G401 (cell line): ENCODE measurements around the gene GPRC5C. TPM values are rescaled to one million over a fixed set of nuclear protein-coding genes. Genes with fewer than 3 reads are reported as not detected.

Experiments used
- DNase-seq: peaks from one replicate; pipeline ENCODE4 v3.0.0-alpha.2; 2015; ENCODE audit warnings: low spot score
- in situ Hi-C: cut with HindIII; loops from 2 replicates; pipeline ENCODE4 v1.10.0; 2016; ENCODE audit warnings: low sequenced_read_pairs, mixed read lengths
- total RNA-seq: library from RNA; depleted of rRNA; stranded (reverse); fragments of >200 nt; shearing (Covaris generic); gene quantifications from 2 replicates; pipeline ENCODE4 v1.2.3, GENCODE V29; 2014

The GPRC5C gene
- total RNA-seq, 1 experiment from 2014 or later: 9.4 TPM

- peak; percentile 24 for DNase-seq
- in situ Hi-C loops: no loop called here
Observed at GRCh38 chr17:74448756-74449155, 16.9 kb downstream of the GPRC5C start.

- in situ Hi-C loops: no loop called here
Observed at GRCh38 chr17:74449306-74449705, 17.4 kb downstream of the GPRC5C start.

GRCh38 chr17:74449773-74450172, 17.9 kb downstream of the GPRC5C start:
- peak; percentile 51 for DNase-seq
- in situ Hi-C loops: no loop called here

More at GRCh38 chr17:74449306-74449705, 17.4 kb downstream of the GPRC5C start:
- peak; percentile 47 for DNase-seq

GRCh38 chr17:74450231-74450630, 18.3 kb downstream of the GPRC5C start:
- in situ Hi-C loops: no loop called here
- peak; percentile 25 for DNase-seq

GRCh38 chr17:74450925-74451403, 19.1 kb downstream of the GPRC5C start:
- in situ Hi-C loops: no loop called here

GRCh38 chr17:74451557-74451956, 19.7 kb downstream of the GPRC5C start:
- in situ Hi-C loops: no loop called here
- no peak for DNase-seq

More at GRCh38 chr17:74450925-74451403, 19.1 kb downstream of the GPRC5C start:
- peak; percentile 21 for DNase-seq

GRCh38 chr17:74452033-74452840, 20.3 kb downstream of the GPRC5C start:
- peak; percentile 36 for DNase-seq
- in situ Hi-C loops: no loop called here

GRCh38 chr17:74452841-74453661, 21.2 kb downstream of the GPRC5C start:
- peak; percentile 91 for DNase-seq
- in situ Hi-C loops: no loop called here

- no peak for DNase-seq
- in situ Hi-C loops: no loop called here
Observed at GRCh38 chr17:74453665-74454196, 21.8 kb downstream of the GPRC5C start.

GRCh38 chr17:74454197-74455024, 22.5 kb downstream of the GPRC5C start:
- DNase-seq: peak; percentile 84
- in situ Hi-C loops: no loop called here

- in situ Hi-C loops: no loop called here
- DNase-seq: no peak
Observed at GRCh38 chr17:74455025-74455545, 23.2 kb downstream of the GPRC5C start.

GRCh38 chr17:74455821-74456220, 23.9 kb downstream of the GPRC5C start:
- in situ Hi-C loops: no loop called here
- DNase-seq: no peak

- in situ Hi-C loops: no loop called here
- peak; percentile 87 for DNase-seq
Observed at GRCh38 chr17:74457146-74457819, 25.4 kb downstream of the GPRC5C start.

GRCh38 chr17:74457820-74458166, 25.9 kb downstream of the GPRC5C start:
- in situ Hi-C loops: no loop called here
- no peak for DNase-seq

GRCh38 chr17:74458835-74459234, 26.9 kb downstream of the GPRC5C start:
- peak; percentile 52 for DNase-seq
- in situ Hi-C loops: no loop called here

GRCh38 chr17:74459622-74460021, 27.7 kb downstream of the GPRC5C start:
- in situ Hi-C loops: no loop called here
- DNase-seq: no peak

GRCh38 chr17:74460241-74460640, 28.4 kb downstream of the GPRC5C start:
- in situ Hi-C loops: no loop called here
- DNase-seq: no peak

GRCh38 chr17:74460996-74461395, 29.1 kb downstream of the GPRC5C start:
- no peak for DNase-seq
- in situ Hi-C loops: no loop called here
